Activated CD8-positive, alpha-beta memory T cell treated with anti-CD3 and anti-CD28 coated beads for 48 hours (primary cell): ENCODE measurements around the gene DNAAF5.

Experiments
- DNase-seq, 3 experiments: peaks; one replicate each; pipeline ENCODE4 v3.0.0-alpha.2; 2020; ENCODE audit warnings: low read depth in 2 of 3, low spot score in 2 of 3

The DNAAF5 gene

GRCh38 chr7:832167-832967, 105.9 kb downstream of the DNAAF5 start, which contains the start of gene SUN1:
Gene SUN1, plus strand, starts transcription at chr7:832476. Its CDS starts 49 bp downstream, at chr7:832525.
- peak in 2 of 3 experiments; percentile 15 to 16 for DNase-seq

GRCh38 chr7:832968-833424, 106.5 kb downstream of the DNAAF5 start:
- DNase-seq, result no peak

- DNase-seq, result no peak
Observed at GRCh38 chr7:833601-834258, 107.2 kb downstream of the DNAAF5 start.

- DNase-seq, result no peak
Observed at GRCh38 chr7:834277-834676, 107.8 kb downstream of the DNAAF5 start.

- DNase-seq, result no peak
Observed at GRCh38 chr7:835021-835420, 108.5 kb downstream of the DNAAF5 start.

- no peak for DNase-seq
Observed at GRCh38 chr7:835485-836401, 109.2 kb downstream of the DNAAF5 start.
